GM12891 (cell line): ENCODE data around the gene ZNF618.

ENCODE experiments used
- PAX5 ChIP-seq: IDR thresholded peaks from 2 replicates; pipeline ENCODE4 v1.6.1; 2011; ENCODE audit warnings: low read length, moderate library complexity, mild to moderate bottlenecking; ENCODE audit not compliant: insufficient read depth, severe bottlenecking
- POLR2A ChIP-seq: IDR thresholded peaks from 2 replicates; pipeline ENCODE4 v1.6.1; 2011; ENCODE audit warnings: low read depth, low read length, control low read depth
- POLR2AphosphoS5 ChIP-seq: IDR thresholded peaks from 2 replicates; pipeline ENCODE4 v1.6.1; 2011; ENCODE audit warnings: low read depth, low read length, control low read depth
- POU2F2 ChIP-seq: IDR thresholded peaks from 2 replicates; pipeline ENCODE4 v1.6.1; 2011; ENCODE audit warnings: low read depth, mild to moderate bottlenecking, control low read depth, low read length, moderate library complexity
- TAF1 ChIP-seq: IDR thresholded peaks from 2 replicates; pipeline ENCODE4 v1.6.1; 2011; ENCODE audit warnings: low read depth, low read length, control low read depth

DNA sequence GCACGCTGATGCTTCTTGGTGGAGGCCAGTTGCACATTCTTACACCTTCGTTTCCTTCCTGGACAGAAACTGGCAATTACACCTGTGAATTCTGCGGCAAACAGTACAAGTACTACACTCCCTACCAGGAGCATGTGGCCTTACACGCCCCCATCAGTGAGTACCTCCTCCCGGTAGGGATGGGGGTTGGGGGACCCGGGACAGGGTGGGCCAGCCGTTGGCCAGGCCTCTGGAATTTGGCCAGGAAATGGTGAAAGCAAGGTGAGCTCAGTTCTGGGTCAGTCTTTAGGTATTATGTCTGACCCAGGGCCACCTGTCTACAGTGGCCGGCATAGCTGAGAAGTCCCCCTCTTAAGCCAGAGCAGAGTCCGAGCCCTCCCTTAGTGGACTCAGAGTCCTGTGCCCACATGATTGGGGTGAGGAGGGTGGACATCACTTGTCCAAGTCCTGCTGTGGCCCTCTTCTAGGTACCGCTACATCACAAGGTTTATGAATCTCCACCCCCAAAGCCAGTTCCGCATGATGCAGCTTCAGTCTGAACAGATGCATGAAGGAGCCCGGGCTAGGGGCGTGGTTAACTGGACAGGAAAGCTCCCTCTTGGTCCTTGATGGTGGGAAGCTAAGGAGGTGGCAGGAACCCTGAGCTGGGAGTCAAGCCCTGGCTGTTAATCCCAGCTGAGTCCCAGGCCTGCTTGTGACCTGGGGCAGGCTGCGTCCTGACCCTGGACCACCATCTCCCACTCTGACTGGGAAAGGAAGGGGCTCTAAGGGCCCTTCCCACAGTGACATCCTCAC lies 140.7 kb downstream of the ZNF618 start:
- TF ChIP-seq POLR2AphosphoS5 (no peak), POLR2A (no peak), TAF1 (no peak), POU2F2 (no peak), PAX5 (no peak)
